Dendritic cell treated with granulocyte-macrophage colony-stimulating factor and Interleukin-4, amounts not matched to agents 40 ng/mL and 50 ng/mL, for 4 days (primary cell): ENCODE data around the gene PRR14.
"Not testable (repeated sequence)": the region's sequence is repeated elsewhere in the genome, so short reads cannot be mapped to it uniquely, and the experiment has no call there.

Experiments
- H3K27ac Mint-ChIP-seq: one replicate; pipeline ENCODE4 v1.8.0; 2022; ENCODE audit warnings: mild to moderate bottlenecking, mixed read lengths
- H3K27me3 Mint-ChIP-seq: one replicate; pipeline ENCODE4 v1.8.0; 2022; ENCODE audit warnings: mild to moderate bottlenecking, mixed read lengths
- H3K36me3 Mint-ChIP-seq: one replicate; pipeline ENCODE4 v1.8.0; 2022; ENCODE audit warnings: low read depth, mixed read lengths
- H3K4me1 Mint-ChIP-seq: one replicate; pipeline ENCODE4 v1.8.0; 2022; ENCODE audit warnings: low read depth, mixed read lengths
- H3K4me3 Mint-ChIP-seq: one replicate; pipeline ENCODE4 v1.8.0; 2022; ENCODE audit warnings: mild to moderate bottlenecking, moderate library complexity, mixed read lengths
- H3K9me3 Mint-ChIP-seq: one replicate; pipeline ENCODE4 v1.8.0; 2022; ENCODE audit warnings: mixed read lengths
- intact Hi-C: fragments of 100-400 bp; cut with micrococcal nuclease; formaldehyde crosslinking; loops from one replicate; pipeline ENCODE4 v1.15.0; 2022

The PRR14 gene

DNA sequence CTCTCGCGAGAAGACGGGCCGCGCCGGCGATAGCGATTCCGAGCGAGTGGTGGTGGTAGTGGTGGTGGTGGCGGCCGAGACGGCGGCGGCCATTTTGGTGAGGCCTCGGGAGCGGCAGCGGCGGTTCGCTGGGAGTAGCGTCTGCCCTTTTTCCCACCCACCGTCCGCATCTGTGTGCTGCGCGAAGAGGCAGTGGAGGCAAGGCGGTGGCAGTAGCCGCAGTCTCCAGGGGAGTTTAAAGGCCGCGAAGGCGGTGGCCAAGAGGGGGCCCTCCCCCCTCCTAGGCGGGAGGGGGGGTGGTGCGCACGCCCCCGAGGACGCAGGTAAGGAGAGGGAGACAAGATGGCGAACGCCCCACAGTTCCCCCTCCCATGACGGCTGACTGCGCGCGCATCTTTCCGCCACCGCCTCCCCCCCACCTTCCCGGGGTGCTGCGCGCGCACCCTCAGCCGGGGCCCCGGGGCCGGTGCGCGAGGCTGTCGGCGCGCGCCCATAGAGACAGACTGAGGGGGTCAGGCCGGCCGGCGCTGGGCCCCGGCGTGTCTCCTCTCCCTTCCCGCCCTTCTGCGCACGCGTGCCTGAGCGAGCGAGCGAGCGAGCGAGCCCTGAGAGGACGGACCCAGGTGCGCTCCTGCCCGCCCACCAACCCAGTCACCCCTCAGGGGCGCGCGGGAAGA, 47.5 kb downstream of the PRR14 start:
- Mint-ChIP-seq H3K4me3 (peak overlapping the region; percentile 79), H3K4me1 (peaks cover 44% of the 10 kb centered on the region), H3K36me3 (peaks cover 54% of the 10 kb centered on the region), H3K27ac (peak overlapping the region; percentile 100), H3K9me3 (no peaks in the 10 kb centered on the region), H3K27me3 (no peaks in the 10 kb centered on the region)
- intact Hi-C loops = loop anchor here (1.0 to 10.0 kb wide), 4 partner anchors 40 to 225 kb away; partner anchors contain the start of genes FBRS, FBXL19 and PRR14

DNA sequence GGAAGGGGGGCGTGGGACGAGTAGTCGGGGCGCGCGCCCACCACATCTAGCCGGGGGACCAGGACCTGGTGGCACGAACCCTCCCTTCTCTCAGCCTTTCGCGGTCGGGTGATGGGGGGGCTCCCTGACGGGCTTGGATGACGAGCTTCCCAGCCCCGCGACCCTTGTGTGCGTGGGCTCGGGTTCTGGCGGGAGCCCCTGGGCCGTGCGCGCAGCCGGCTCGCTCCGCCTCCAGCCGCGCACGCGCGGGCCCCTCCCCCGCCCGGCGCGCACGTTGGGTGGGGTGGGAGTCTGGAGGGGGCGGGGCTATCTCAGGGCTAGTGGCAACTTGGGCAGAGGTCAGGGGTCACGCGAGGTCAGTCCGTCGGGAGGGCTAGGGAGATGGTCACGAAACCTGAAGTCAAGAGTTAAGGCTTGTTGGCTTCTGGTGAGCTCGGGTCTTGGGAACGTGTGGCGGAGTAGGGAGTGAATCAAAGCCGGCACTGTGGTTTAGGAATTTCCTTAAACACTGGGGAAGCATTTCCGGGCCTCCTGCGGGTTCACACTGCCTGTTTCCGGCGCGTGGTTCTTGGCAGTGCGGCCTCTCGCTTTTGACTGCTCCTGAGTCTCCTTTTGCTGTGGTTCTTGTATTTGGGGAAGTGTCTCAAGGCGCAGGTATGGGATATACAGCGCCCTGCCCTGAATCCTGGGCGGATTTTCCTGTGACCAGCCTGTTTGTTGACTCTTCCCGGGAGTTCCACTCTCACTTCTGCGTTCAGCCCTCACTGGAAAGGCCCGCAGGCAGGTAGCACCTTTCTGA, 48.3 kb downstream of the PRR14 start, which contains the start of gene SRCAP:
Gene SRCAP, plus strand, starts transcription at position 356 of the 799 bp plus-strand sequence. CDS start 1,654 bp downstream, outside the sequence.
- intact Hi-C loops = loop anchor here (1.0 to 10.0 kb wide), 6 partner anchors 16 to 224 kb away; partner anchors contain the start of genes CFAP119, FBRS, FBXL19 and PRR14
- Mint-ChIP-seq H3K27ac (peak within 1 kb of the TSS; percentile 100), H3K9me3 (no peaks in the 10 kb centered on the region), H3K36me3 (peaks cover 61% of the 10 kb centered on the region), H3K4me1 (peaks cover 37% of the 10 kb centered on the region), H3K4me3 (peak within 1 kb of the TSS; percentile 79), H3K27me3 (no peaks in the 10 kb centered on the region)

DNA sequence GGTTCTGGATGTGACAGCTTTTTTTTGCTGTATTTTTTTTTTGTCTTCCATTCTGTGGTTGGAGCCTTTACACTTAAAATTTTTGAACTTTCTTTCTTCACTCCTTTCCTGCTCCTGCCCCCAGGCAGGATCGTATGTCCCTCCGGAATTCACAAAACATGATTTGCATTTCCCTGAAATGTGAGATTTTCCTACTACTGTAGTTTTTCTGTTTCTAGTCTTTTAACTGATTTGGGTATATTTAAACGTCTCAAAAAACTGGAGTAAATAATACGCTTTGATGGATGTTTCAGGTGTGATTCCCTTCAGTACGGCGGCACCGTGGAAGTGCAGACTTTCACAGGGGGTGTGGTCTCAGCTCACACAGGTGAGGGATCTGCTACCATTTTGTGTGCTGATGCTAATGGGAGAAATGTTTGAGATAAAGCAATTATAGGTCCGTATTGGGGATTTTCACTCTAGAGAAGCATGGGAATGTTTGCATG, 48.9 kb downstream of the PRR14 start:
- H3K4me1 Mint-ChIP-seq = peaks cover 37% of the 10 kb centered on the region
- H3K27ac Mint-ChIP-seq = peak overlapping the region; percentile 100
- no peaks in the 10 kb centered on the region for H3K27me3 Mint-ChIP-seq
- H3K4me3 Mint-ChIP-seq = peak overlapping the region; percentile 79
- peaks cover 68% of the 10 kb centered on the region for H3K36me3 Mint-ChIP-seq
- intact Hi-C loops = loop anchor here (1.0 to 10.0 kb wide), 5 partner anchors 16 to 223 kb away; partner anchors contain the start of genes CFAP119, FBXL19, PRR14 and RNF40
- H3K9me3 Mint-ChIP-seq = no peaks in the 10 kb centered on the region

DNA sequence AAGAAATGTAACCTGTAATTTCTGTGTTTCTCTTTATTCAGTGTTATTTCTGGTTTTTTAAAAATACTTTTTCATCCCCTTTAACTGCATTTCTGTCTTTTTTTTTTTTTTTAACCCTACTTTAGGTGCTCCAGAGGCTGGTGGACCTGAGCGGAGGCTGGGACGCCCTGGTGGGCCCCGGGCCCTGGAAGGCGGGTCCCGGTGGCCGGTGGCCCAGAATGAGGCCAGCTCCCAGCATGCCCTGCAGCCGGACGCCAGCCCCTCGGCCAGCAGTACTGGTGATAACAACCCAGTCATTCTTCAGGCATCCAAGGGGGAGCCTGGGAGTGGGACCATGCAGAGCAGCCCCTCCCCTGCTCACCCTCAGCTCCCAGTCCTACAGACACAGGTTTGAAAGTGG, 49.7 kb downstream of the PRR14 start:
- H3K36me3 Mint-ChIP-seq = peaks cover 76% of the 10 kb centered on the region
- no peak overlapping the region for H3K27ac Mint-ChIP-seq

DNA sequence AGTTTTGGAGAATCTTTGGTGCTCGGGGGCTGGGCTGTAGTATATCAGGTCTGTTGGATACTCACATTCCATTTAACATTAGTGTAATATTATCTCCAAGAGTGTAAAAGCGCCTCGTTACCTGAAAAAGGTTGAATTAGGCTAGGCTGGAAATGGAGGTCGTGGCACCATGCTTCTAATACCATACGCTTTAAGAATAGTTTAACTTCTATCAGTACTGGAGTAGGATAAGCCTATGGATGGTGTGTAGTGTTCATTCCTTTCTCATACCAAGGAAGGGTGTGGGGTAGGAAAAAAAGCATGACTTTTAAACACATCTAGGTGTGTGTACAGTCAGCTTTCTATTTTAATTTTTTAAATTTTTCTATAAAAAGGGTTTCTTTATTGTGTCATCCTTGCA, 50.2 kb downstream of the PRR14 start:
- no peaks in the 10 kb centered on the region for H3K9me3 Mint-ChIP-seq
- no peak overlapping the region for H3K27ac Mint-ChIP-seq
- H3K27me3 Mint-ChIP-seq = no peaks in the 10 kb centered on the region
- no peak overlapping the region for H3K4me3 Mint-ChIP-seq
- peaks cover 81% of the 10 kb centered on the region for H3K36me3 Mint-ChIP-seq
- peaks cover 27% of the 10 kb centered on the region for H3K4me1 Mint-ChIP-seq
- intact Hi-C loops = no loop called here

More for the DNA sequence above, 49.7 kb downstream of the PRR14 start:
- no peak overlapping the region for H3K4me3 Mint-ChIP-seq
- H3K27me3 Mint-ChIP-seq = no peaks in the 10 kb centered on the region
- H3K4me1 Mint-ChIP-seq = peaks cover 30% of the 10 kb centered on the region
- intact Hi-C loops = no loop called here
- H3K9me3 Mint-ChIP-seq = no peaks in the 10 kb centered on the region

DNA sequence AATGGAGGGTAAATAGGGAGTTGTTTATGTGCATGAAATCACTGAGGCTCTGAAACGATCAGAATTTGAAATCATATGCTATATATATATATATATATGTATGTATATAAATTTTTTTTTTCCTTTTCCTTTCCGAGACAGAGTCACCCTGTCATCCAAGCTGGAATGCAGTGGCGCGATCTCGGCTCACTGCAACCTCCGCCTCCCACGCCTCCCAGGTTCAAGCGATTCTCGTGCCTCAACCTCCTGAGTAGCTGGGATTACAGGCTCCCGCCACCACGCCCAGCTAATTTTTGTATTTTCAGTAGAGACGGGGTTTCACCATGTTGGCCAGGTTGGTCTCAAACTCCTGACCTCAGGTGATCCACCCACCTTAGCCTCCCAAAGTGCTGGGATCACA, 52.3 kb downstream of the PRR14 start:
- H3K27ac Mint-ChIP-seq, H3K4me3 Mint-ChIP-seq, H3K27me3 Mint-ChIP-seq, H3K9me3 Mint-ChIP-seq, intact Hi-C loops: not testable (repeated sequence)
- peaks cover 99% of the 10 kb centered on the region for H3K36me3 Mint-ChIP-seq
- peaks cover 18% of the 10 kb centered on the region for H3K4me1 Mint-ChIP-seq

DNA sequence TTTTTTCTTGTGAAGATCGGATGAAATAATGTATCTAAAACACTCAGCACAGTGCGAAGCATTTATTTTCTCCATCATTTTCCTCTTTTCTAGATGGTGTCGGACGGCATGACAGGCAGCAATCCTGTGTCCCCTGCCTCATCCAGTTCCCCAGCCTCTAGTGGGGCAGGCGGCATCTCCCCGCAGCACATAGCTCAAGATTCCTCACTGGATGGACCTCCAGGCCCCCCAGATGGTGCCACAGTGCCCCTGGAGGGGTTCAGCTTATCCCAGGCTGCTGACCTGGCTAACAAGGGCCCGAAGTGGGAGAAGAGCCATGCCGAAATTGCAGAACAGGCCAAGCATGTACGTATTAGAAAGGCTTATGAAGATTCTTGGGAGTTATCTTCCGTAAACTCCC, 53.2 kb downstream of the PRR14 start:
- Mint-ChIP-seq H3K4me3 (no peak overlapping the region), H3K9me3 (no peaks in the 10 kb centered on the region), H3K4me1 (peaks cover 18% of the 10 kb centered on the region), H3K36me3 (peaks cover 100% of the 10 kb centered on the region), H3K27ac (no peak overlapping the region), H3K27me3 (no peaks in the 10 kb centered on the region)
- intact Hi-C loops = no loop called here
